Dermis blood vessel endothelial cell (primary cell): ENCODE data around the gene MAP4K4. TPM values are rescaled to one million over a fixed set of nuclear protein-coding genes. Genes with fewer than 3 reads are reported as not detected.

Experiments used
- DNase-seq: peaks from one replicate; pipeline ENCODE4 v3.0.0; 2010
- total RNA-seq: library from RNA; depleted of rRNA; stranded (reverse); fragments of >200 nt; gene quantifications from 2 replicates; pipeline ENCODE4 v1.2.3, GENCODE V29; 2014

Gene MAP4K4
- total RNA-seq, 1 donor from 2014 or later = 192 TPM

DNA sequence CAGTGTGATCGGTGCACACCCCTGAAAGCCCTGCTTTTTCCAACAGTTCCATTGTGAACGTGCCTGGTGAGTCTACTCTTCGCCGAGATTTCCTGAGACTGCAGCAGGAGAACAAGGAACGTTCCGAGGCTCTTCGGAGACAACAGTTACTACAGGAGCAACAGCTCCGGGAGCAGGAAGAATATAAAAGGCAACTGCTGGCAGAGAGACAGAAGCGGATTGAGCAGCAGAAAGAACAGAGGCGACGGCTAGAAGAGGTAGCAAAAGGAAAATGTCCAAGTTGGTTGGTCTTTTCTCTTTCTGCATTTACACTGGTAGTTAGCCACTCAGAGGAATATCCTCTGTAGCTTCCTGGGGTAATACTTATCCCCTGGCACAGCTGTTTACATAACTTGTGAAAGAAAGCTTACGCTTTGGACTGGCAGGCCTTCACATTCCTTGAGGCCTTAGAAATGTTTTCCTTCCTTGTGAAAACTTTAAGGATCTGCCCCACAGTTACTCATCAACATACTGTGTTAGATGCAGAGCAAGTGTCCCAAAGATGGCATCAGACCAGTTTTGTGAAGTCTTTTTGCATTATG, 146.6 kb downstream of the MAP4K4 start:
- DNase-seq = peak; percentile 62

DNA sequence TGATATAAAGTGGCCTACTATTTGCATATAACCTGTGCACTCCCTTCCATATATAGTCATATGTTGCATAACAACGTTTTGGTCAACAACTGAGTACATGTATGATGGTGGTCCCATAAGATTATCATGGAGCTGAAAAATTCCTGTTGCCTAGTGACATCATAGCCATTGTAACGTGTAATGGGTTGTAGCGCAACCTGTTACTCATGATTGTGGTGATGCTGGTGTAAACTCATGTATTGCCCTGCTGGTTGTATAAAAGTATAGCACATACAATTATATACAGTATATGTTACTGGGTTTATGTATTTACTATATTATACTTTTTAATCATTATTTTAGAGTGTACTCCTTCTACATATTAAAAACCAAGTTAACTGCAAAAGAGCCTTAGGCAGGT, 149.5 kb downstream of the MAP4K4 start:
- no peak for DNase-seq

DNA sequence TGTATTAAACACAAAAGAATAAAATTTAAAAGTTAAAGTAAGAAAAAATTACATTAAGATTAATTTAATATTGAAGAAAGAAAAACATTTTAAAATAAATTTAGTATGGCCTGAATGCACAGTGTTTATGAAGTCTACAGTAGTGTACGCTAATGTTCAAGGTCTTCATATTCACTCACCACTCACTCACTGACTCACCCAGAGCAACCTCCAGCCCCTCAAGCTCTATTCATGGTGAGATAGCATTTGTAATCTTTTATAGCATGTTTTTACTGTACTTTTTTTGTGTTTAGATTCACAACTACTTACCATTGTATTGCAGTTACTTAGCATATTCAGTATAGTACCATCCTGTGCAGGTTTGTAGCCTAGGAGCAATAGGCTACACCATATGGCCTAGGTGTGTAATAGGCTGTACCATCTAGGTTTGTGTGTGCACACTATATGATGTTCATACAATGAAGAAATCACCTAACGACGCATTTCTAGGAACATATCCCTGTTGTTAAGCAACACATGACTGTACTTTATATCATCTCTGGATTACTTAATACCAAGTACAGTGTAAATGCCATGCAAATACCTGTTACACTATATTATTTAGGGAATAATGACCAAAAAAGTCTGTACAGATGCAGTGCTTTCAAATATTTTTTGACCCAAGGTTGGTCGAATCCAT, 150.3 kb downstream of the MAP4K4 start:
- DNase-seq = no peak

DNA sequence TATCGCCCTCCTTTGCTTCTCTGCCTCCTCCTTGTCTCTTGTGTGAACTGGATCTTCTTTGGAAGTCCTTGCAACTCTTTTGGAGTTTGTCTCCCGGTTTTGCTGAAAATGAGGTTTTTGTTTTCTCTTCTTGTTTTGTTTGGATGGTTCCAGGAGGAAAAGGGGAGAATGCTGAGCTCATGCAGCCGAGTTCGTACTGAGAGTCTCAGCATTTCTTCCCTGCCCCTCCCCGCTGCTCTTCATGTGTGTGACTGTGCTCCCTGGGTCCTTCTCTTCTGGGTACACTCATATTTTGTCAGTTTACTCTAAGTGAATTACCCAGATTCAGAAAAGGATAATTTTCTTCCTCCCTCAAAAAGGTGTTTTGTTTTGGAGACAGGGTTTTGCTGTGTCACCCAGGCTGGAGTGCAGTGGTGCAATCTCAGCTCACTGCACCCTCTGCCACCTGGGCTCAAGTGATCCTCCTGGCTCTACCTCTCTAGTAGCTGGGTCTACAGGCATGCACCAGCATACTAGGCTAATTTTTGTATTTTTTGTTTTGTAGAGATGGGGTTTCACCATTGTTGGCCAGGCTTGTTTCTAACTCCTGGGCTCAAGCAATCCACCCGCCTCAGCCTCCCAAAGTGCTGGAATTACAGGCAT, 151.4 kb downstream of the MAP4K4 start:
- no peak for DNase-seq

DNA sequence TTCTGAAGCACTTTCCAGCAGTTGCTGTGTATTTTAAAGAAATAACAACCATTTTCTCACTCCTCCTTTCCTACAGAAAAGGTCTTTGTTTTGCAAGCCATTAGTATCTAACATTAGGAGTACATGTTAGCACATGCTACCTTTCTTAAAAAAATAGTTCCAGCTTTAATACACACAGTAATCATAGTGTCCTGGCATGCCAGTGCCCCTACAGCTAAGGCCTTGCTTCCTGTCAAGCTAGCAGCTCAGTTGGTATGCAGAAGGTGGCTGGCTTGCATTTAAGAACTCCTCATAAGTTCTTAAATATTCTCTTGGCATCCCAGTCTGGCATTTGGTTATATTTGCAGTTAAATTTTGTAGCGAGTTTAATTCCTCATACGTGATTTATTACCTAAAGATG, 152.9 kb downstream of the MAP4K4 start:
- DNase-seq = no peak

DNA sequence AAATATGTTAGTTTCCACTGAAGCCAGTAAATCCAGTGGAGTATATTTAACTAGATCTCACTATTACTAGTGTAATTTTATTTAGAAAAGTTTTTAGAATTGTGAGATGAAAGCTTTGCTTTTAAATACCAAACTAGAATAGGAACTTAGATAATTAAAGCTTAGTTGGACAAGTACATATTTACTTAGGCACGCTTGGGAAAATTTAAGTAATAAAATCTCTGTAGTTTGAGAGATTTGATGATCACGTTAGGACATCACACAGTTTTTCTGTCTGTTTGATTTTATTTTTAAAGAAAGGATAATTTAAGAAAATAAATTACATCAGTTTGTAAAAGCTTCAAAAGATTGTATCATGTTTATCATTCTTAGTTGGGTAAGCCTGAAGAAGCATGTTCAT, 153.5 kb downstream of the MAP4K4 start:
- DNase-seq = no peak

DNA sequence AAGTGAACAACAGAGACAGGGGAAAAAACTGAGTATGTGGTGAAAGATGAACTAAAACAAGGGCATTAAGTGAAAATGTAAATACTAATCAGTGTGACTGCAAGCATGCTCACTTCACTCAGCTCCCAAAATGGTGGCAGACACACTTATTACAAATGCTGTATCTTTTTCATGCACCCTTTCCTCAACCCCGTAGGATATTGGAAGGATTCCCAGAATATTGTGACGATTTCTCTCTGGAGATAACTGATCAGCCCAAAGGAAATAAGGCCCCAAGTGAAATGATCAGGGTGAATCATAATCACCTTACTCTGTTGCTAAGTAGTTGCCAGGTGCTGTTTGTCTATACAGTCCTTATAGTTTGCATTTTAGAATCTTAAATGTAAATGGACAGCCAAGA, 155.3 kb downstream of the MAP4K4 start:
- no peak for DNase-seq

DNA sequence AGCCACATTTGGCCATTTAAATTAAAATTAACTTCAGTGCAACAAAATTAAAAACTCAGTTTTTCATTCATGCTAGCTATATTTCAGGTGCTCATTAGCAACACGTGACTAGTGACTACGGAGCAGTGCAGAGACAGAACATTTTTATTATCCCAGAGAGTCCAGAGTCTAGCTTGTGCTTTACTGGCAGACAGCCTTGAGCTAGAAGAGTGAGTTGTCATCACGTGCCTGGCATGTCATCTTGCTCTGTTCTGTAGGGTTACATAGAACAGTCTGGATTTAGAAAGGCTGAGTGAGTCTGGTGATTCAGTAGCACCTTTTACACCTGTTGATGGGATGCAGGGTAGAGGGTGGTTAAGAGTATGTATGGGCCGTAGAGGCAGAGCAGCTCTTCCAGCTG, 157.4 kb downstream of the MAP4K4 start:
- DNase-seq = no peak

DNA sequence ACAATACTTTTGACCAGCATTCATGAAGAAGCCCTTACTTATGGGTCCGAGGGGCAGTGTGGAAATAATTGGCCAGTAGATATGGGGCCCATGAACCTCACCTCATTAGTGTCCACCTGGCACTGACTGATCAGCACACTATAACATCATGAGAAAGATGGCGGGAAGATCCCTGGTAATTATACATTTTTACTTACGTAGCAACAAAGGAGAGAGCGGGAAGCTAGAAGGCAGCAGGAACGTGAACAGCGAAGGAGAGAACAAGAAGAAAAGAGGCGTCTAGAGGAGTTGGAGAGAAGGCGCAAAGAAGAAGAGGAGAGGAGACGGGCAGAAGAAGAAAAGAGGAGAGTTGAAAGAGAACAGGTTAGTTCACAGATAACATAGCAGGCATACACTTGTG, 158.3 kb downstream of the MAP4K4 start:
- DNase-seq = no peak

DNA sequence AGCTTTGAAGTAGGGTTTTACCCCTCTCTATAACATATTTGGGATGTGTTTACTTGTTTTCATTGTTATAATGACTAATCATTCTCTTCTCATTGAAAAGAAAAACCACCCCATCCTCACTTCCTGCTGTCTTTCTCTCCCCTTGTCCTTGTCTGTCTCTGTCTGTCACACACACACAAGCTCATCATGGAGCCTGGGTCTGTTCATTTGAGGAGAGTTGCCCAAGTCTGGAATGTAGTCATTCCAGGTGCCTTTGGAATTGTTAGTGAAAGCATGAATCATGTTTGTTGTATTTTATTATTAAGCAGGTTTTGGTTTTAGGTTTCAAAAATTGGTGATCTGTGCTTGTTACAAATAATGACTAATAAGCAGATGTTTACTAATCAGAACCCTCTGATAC, 160.7 kb downstream of the MAP4K4 start:
- no peak for DNase-seq

DNA sequence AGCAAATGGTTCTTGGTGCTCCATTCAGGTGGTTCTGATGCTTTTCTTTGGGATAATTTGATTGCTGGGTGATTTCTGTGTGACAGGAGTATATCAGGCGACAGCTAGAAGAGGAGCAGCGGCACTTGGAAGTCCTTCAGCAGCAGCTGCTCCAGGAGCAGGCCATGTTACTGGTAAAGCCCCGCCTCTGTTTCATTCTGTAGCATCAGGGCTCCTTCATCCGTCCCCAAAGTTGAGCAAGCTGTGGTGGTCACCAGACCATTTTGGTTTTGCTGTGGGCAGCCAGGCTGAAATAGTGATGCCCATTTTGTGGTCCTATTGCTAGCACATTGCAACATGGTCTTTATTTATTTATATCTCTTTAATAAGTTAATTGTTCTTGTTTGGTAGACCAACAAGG, 161.4 kb downstream of the MAP4K4 start:
- no peak for DNase-seq

DNA sequence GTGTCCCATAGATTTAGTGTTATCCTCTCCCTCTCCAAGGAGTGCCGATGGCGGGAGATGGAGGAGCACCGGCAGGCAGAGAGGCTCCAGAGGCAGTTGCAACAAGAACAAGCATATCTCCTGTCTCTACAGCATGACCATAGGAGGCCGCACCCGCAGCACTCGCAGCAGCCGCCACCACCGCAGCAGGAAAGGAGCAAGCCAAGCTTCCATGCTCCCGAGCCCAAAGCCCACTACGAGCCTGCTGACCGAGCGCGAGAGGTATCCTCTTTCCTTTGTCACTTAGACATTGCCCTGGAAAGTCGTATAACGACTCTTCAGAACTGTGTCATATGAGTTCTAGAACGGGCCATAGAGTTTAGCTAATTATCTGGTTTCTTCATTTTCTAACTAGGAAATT, 162.1 kb downstream of the MAP4K4 start:
- no peak for DNase-seq

DNA sequence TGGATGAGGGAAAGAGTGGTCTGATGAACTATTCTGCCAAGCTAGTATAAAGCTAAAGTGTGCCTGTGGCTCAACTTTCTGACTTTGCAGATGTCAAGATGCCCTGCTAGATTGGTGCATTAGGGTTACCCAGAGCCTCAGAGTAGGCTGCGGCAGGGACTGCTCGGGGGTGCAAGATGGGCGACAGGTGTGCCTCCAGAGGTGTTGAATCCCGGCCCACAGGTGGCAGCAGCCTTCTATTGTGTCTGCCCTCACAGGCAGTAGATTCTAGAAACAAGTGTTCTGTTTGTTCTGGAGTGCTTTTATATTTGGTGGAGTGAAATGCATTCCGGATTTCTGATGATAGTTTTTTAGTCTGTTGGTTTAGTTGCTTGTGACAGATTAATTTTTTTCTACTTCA, 162.7 kb downstream of the MAP4K4 start:
- no peak for DNase-seq

DNA sequence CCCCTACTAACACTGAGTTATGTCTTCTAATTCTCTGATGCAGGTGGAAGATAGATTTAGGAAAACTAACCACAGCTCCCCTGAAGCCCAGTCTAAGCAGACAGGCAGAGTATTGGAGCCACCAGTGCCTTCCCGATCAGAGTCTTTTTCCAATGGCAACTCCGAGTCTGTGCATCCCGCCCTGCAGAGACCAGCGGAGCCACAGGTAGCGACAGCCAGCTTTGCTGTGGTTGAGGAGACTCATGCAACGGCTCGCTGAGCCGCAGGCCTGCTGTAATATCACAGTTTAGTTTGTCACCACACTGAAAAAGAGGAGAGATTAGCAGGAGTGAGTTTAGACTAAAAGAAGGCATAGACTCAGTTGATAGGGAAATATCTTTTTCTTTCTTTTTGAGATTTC, 163.3 kb downstream of the MAP4K4 start:
- no peak for DNase-seq

DNA sequence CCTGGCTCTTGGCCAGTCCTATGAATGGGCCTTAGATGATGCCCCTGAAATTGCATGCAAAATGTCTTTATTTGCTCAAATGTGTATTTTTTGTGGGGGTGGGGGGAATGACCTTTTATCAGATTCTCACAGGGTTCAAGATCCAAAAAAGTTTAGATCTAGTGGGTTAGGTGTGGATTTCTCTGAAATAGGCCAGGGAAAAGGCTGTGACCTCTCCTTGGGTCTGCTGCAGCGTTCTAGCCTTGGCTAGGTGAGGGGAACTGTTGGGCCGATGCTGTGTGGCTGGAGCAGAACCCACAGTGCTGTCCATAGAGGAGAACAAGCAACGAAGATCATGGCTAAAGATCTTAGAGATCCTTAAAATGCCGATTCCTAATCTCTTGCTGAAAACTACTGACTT, 163.9 kb downstream of the MAP4K4 start:
- DNase-seq = no peak

DNA sequence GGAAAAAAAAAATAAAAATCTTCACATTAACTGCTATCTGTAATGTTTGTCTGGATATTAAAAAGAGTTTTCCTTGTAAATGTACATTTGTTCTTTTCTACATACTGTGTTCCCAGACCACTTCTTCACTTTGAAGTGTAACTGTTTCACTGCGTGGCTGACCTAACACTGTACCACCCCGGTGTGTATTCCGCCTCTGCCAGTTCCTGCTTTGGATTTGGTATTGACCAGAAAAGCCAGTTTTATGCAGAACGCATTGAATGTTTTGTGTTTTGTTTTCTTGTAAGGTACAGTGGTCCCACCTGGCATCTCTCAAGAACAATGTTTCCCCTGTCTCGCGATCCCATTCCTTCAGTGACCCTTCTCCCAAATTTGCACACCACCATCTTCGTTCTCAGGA, 166.0 kb downstream of the MAP4K4 start:
- no peak for DNase-seq

DNA sequence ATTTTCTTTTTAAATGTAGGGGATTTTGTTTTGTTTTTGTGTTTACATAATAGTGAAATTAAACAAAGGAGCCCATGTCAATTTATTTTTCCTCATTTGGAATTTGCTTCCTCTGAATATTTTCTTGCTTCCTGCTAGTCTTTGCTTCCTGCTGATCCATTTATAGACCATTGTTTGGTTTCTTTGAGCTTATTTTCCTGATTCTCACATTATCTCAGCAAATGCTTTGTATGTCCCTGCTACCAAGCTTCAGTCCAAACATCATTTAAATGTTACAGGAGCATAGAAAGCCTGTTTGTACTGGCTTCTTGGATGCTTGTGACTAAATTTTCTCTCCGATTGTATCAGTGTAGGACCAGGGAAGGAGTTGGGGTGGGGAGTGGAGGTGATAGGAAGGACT, 166.9 kb downstream of the MAP4K4 start:
- DNase-seq = peak; percentile 60

DNA sequence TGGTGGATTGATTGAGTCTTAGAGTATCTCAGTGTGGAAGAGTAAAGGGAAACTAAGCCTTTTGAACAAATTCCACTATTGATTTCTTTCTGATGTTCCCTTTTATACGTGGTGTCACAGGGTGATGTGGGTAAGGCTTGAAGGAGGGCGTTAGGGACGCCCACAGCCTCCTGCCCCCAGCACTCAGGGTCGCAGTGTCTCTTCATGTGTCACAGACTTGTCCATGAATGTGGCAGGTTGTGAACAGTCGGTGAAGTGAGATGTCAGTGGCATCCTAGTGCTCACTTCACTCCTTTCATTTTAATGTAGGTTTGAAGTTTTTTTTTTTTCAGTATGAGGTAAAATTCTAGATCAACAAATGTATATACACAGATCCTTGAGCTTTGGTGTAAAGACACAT, 171.0 kb downstream of the MAP4K4 start:
- DNase-seq = no peak

DNA sequence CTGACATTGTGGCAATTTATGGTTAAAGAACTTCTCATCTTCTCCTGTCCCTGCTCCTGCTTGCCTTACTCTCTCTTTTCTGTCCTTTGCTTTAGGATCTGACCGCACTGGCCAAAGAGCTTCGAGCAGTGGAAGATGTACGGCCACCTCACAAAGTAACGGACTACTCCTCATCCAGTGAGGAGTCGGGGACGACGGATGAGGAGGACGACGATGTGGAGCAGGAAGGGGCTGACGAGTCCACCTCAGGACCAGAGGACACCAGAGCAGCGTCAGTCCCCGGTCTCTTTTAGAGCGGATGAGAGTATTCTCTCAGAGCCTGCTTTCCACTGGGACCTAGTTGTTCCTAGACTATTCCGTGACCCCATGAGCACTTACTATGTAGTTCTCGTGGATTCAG, 172.0 kb downstream of the MAP4K4 start:
- no peak for DNase-seq

DNA sequence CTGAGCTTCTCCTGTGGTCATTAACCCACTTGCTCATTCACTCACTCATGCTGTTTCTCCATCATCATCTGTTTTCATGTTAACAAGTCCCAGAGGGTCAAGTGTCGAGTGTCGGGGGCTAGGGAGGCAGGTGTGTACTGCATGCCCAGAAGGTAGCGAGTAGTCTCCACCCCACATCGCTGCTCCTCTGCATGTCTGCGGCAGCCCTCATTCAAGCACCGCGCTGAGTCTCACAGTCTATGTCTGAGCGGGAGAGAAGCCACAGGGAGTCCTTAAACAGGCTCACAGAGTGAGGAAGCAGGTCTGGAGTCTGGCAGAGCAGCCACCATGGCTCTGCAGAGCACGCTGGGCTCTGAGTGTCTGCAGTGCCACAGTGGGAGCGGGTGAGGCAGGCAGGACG, 172.9 kb downstream of the MAP4K4 start:
- no peak for DNase-seq

DNA sequence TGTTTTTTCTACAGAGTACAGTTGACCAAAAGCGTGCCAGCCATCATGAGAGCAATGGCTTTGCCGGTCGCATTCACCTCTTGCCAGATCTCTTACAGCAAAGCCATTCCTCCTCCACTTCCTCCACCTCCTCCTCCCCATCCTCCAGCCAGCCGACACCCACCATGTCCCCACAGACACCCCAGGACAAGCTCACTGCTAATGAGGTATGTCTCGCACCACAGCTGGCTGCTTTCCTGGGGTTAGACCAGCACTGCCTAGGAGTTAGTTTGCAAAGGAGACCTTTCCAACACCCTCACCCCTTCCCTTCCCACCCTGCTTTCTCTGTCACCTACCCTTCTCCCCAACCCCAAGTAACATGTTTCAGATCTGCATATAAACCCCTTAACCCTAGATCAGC, 174.0 kb downstream of the MAP4K4 start:
- no peak for DNase-seq

DNA sequence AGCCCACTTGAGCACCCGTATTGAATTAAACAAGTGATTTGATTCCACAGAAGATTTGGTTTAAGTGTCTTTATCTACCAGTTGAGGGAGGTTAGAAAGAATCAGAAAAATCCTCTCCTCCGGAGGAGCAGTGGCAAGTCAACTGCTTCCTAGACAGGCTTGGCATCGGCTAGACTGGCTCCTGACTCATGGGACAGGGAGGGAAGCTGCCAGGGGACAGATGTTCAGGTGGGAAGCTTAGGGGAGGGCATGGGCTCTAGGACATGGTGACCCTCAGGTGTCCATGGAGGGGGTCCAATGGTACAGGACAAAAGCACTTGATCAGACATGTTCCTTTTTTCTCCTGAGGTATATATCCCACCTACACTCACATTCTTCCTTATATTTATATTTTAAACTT, 175.0 kb downstream of the MAP4K4 start:
- DNase-seq = no peak

DNA sequence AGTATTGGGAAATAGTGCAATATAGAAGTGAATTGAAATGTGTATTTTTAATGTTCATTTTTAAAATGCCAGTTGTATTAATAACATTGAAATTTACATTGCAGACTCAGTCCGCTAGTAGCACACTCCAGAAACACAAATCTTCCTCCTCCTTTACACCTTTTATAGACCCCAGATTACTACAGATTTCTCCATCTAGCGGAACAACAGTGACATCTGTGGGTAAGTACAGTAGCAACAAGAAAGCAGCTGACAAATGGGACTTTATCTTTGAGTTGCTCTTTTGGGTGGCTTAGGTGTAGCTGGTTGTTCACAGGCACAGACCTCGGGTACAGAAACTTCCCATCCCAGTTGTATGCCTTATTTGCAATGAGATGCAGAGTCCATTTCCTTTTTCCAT, 176.0 kb downstream of the MAP4K4 start:
- DNase-seq = no peak

DNA sequence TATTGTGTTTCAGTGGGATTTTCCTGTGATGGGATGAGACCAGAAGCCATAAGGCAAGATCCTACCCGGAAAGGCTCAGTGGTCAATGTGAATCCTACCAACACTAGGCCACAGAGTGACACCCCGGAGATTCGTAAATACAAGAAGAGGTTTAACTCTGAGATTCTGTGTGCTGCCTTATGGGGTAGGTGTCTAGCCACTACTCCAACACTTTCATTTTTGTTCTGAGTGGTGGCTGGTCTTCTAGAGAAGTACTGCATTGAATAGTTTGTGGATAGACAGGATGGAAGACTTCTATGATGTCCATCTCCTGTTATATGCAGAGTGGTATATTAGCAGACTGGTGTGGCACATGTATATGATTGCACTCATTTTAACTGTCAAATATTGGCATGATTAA, 176.6 kb downstream of the MAP4K4 start:
- DNase-seq = no peak

DNA sequence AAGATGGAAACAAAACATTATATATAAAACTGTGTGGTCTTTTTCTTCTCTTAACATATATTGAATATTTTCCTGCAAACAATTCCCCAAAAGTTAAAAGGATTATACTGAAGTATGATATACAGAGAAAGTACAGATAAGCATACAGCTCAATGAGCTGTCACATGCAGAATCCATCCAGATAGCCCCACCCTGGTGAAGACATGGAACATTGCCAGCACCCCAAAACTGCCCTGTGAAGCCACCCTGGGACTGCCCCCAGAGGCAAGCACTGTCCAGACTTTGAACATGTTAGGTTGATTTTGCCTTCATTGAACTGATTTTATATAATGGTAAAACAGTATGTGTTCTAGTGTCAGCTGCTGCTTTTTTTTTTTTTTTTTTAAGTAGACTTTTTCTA, 182.0 kb downstream of the MAP4K4 start:
- no peak for DNase-seq
